ENCODE results near the gene HDAC7. TPM values are rescaled to one million over a fixed set of nuclear protein-coding genes. Genes with fewer than 3 reads are reported as not detected.

The HDAC7 gene
- total RNA-seq, 2 donors from 2014 or later: 27.3 to 29.7 TPM

- H3K4me1 ChIP-seq: no peaks in the 10 kb centered on the region
- no peak for TF ChIP-seq CTCF (IDR thresholded peaks at IDR 0.05)
- peaks cover 21% of the 10 kb centered on the region for H3K36me3 ChIP-seq
- H3K9ac ChIP-seq (ENCODE audit: low read depth in 2 of 2, low read length in 2 of 2): no peak overlapping the region
- no peaks in the 10 kb centered on the region for H3K27me3 ChIP-seq
- intact Hi-C loops (cut with DNase I): no loop called here
- no peak overlapping the region for H3K27ac ChIP-seq
- DNase-seq: no peak
- no peak overlapping the region for H3K4me3 ChIP-seq
- H3K9me3 ChIP-seq: no peaks in the 10 kb centered on the region
Observed at GRCh38 chr12:47789141-47789540, 30.6 kb downstream of the HDAC7 start.

- H3K27ac ChIP-seq: no peak overlapping the region
Observed at GRCh38 chr12:47787596-47788319, 31.9 kb downstream of the HDAC7 start.

DNA sequence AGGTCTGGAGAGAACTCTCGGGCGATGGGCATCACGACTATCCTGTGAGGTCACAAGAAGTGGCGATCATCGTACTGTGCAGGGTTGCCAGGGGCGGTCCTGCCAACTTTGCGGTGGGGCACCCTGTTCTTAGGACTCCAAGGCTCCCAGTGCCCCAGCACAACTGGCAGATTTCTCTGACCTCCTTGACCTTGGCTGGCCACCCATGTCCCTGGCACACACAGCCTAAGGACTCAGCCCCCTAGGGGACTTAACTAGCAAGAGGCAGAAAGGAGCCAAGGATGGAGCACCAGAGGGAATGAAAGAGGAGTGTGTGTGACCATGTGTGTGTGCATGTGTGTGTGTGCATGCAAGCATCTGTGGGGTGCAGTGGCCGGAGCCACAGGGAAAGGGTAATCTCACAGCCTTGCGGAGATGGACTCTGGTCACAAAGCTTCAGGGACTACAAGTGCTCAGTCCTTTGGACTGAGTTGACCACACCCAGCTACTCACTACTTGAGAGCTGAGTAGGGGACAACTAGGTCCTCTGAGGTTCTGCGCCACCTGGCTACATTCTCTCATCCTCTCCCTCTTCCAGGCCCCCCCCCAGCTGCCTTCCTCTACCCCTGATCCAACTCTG is 32.9 kb downstream of the HDAC7 start:
- H3K9me3 ChIP-seq: no peaks in the 10 kb centered on the region
- no peak overlapping the region for H3K4me3 ChIP-seq
- peaks cover 21% of the 10 kb centered on the region for H3K36me3 ChIP-seq
- H3K9ac ChIP-seq (ENCODE audit: low read depth in 2 of 2, low read length in 2 of 2): no peak overlapping the region
- no peak for DNase-seq
- no peaks in the 10 kb centered on the region for H3K4me1 ChIP-seq
- intact Hi-C loops (cut with DNase I): no loop called here
- no peak overlapping the region for H3K27ac ChIP-seq
- no peaks in the 10 kb centered on the region for H3K27me3 ChIP-seq
- TF ChIP-seq CTCF (IDR thresholded peaks at IDR 0.05): no peak

More at GRCh38 chr12:47787596-47788319, 31.9 kb downstream of the HDAC7 start:
- no peak overlapping the region for H3K9ac ChIP-seq (ENCODE audit: low read depth in 2 of 2, low read length in 2 of 2)
- no peaks in the 10 kb centered on the region for H3K27me3 ChIP-seq
- no peak for TF ChIP-seq CTCF (IDR thresholded peaks at IDR 0.05)
- no peak overlapping the region for H3K4me3 ChIP-seq
- H3K9me3 ChIP-seq: no peaks in the 10 kb centered on the region
- intact Hi-C loops (cut with DNase I): no loop called here
- H3K36me3 ChIP-seq: peaks cover 21% of the 10 kb centered on the region
- H3K4me1 ChIP-seq: no peaks in the 10 kb centered on the region
- DNase-seq: no peak

DNA sequence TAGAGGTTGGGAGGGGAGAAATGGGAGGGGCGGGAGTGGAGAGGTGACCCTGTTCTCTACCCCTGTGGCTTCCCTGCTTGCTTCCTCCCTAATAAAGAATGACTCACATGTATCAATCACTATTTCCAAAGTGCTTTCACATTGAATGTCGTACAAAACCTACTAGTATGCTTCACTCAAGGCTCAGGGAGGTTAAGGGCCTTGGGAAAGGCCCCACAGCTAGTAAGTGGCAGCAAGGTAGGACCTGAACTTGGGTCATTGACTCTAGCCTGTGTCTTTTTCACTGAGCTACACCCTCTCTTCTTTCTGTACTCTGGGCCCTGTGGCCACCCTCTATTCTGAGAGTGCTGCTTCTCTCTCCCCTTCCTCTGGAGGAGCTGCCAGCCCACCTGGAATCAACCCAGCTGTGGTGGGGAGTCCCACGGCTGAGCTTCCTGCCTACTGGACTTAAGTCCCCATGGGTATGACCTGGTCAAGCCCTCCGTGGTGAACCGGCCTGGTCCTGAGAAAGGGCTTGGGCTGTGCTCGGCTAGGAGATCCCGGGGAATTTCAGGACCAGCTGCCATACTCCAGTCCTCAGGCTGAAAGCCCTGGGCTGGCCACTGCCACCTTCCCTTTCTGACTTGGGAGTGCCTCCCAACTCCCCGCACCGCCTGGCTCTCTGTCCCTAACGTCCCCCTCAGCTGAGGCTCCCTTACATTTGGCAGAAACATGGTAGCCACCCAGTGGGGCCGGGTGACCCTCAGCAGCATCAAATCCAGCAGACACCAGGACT is 33.6 kb downstream of the HDAC7 start:
- H3K27ac ChIP-seq: no peak overlapping the region
- H3K9ac ChIP-seq (ENCODE audit: low read depth in 2 of 2, low read length in 2 of 2): no peak overlapping the region
- intact Hi-C loops (cut with DNase I): no loop called here
- DNase-seq: no peak
- H3K36me3 ChIP-seq: peaks cover 18% of the 10 kb centered on the region
- no peak for TF ChIP-seq CTCF (IDR thresholded peaks at IDR 0.05)
- H3K27me3 ChIP-seq: no peaks in the 10 kb centered on the region
- H3K9me3 ChIP-seq: no peaks in the 10 kb centered on the region
- H3K4me3 ChIP-seq: no peak overlapping the region
- H3K4me1 ChIP-seq: no peaks in the 10 kb centered on the region

DNA sequence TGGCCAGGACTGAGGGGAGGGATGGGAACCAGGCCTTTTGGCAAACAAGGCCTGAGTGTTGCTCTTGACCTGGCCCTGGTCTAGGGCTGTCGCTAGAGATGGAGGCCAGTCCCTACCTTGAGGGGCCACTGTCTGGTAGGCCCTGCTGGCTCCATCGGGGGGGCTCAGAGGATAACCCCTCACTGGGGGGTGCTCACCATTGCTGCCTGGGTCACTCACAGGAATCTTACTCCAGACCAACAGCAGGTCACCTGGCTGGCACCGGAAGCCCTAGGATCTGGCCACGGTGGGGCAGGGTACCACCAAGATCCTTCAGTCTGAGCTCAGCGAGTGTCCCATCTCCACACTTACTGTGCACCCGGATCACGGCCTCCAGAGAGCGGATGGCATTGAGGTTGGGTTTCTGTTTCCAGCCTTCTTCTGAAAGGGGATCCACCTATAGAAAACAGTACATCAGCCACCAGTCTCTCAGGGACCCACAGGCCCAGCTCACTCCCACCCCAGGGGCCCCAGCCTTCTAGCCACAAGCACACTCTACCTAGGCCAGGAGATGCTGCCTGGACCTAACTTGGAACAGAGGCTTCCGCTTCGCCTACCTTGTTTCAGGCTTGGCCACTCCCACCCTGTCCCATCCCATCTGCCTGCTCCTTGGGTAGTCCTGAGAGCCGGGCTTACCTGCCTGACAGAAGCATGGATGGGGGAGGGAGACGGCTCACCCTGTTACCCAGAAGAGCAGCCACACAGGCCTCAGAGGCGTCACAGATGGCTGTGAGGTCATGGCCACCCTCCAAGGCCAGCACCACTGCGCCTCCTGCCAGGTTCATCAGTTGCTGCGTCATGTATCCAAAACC is 34.4 kb downstream of the HDAC7 start:
- TF ChIP-seq CTCF (IDR thresholded peaks at IDR 0.05): no peak
- H3K9ac ChIP-seq (ENCODE audit: low read depth in 2 of 2, low read length in 2 of 2): no peak overlapping the region
- H3K36me3 ChIP-seq: peaks cover 16% of the 10 kb centered on the region
- H3K27me3 ChIP-seq: no peaks in the 10 kb centered on the region
- no peaks in the 10 kb centered on the region for H3K4me1 ChIP-seq
- no peak for DNase-seq
- no peak overlapping the region for H3K27ac ChIP-seq
- intact Hi-C loops (cut with DNase I): no loop called here
- no peaks in the 10 kb centered on the region for H3K9me3 ChIP-seq
- no peak overlapping the region for H3K4me3 ChIP-seq
